CD14-positive monocyte (primary cell): Measurements from ENCODE around the gene WDR70. TPM values are rescaled to one million over a fixed set of nuclear protein-coding genes. Genes with fewer than 3 reads are reported as not detected.

ENCODE experiments used
- DNase-seq, 3 donors: peaks; one replicate each; pipeline ENCODE4 v3.0.0-alpha.2; 2011 to 2022
- H2AFZ ChIP-seq: 2 replicates; pipeline ENCODE4 v1.6.0; 2012; ENCODE audit warnings: mild to moderate bottlenecking, low read depth, low read length, inconsistent platforms; ENCODE audit not compliant: insufficient read depth, poor library complexity, severe bottlenecking
- H3K27ac ChIP-seq, 2 donors: 1 replicate in 1 of 2; 2 replicates in 1 of 2; pipeline ENCODE4 v1.5.1; 2012 to 2013; ENCODE audit warnings: low read length in 2 of 2, control low read depth in 1 of 2, inconsistent platforms in 1 of 2, low read depth in 1 of 2, mild to moderate bottlenecking in 1 of 2
- H3K27me3 ChIP-seq, 2 donors: one replicate each; pipeline versions ENCODE4 v1.6.0 to v1.6.1; 2011 to 2013; ENCODE audit warnings: low read length in 2 of 2; ENCODE audit not compliant: control insufficient read depth in 2 of 2, insufficient read depth in 2 of 2
- H3K36me3 ChIP-seq, 2 donors: replicated peaks in 1 of 2; 1 replicate in 1 of 2; 2 replicates in 1 of 2; pipeline versions ENCODE4 v1.5.1 to v1.6.1; 2012 to 2013; ENCODE audit warnings: low read length in 2 of 2, control low read depth in 1 of 2, inconsistent platforms in 1 of 2, mild to moderate bottlenecking in 1 of 2; ENCODE audit not compliant: insufficient read depth in 2 of 2, control insufficient read depth in 1 of 2
- H3K4me1 ChIP-seq, 2 donors: 1 replicate in 1 of 2; 2 replicates in 1 of 2; pipeline versions ENCODE4 v1.5.1 to v1.6.1; 2012 to 2013; ENCODE audit warnings: low read length in 2 of 2, control low read depth in 1 of 2, inconsistent platforms in 1 of 2, mild to moderate bottlenecking in 1 of 2, moderate library complexity in 1 of 2; ENCODE audit not compliant: insufficient read depth in 2 of 2, control insufficient read depth in 1 of 2
- H3K4me2 ChIP-seq: replicated peaks from 2 replicates; pipeline ENCODE3; 2012; ENCODE audit warnings: low read length, moderate library complexity, mild to moderate bottlenecking; ENCODE audit not compliant: poor library complexity, severe bottlenecking; ENCODE audit errors: extremely low read depth
- H3K4me3 ChIP-seq, 3 experiments: fragments of 200-600 bp in 1 of 3; sonication (generic) in 1 of 3; replicated peaks in 1 of 3; 1 replicate in 2 of 3; 2 replicates in 1 of 3; pipeline ENCODE4 v1.5.1; 2011 to 2013; ENCODE audit warnings: low read length in 3 of 3, mild to moderate bottlenecking in 3 of 3, control low read depth in 2 of 3, low read depth in 2 of 3, inconsistent platforms in 1 of 3, moderate library complexity in 1 of 3
- H3K79me2 ChIP-seq: 2 replicates; pipeline ENCODE4 v1.6.0; 2012; ENCODE audit warnings: mild to moderate bottlenecking, control low read depth, inconsistent platforms, low read length, moderate library complexity; ENCODE audit not compliant: insufficient read depth
- H3K9ac ChIP-seq: 2 replicates; pipeline ENCODE4 v1.6.0; 2017; ENCODE audit warnings: low read length, mild to moderate bottlenecking; ENCODE audit not compliant: insufficient read depth, poor library complexity, severe bottlenecking
- H3K9me3 ChIP-seq, 2 donors: replicated peaks in 1 of 2; 1 replicate in 1 of 2; 2 replicates in 1 of 2; pipeline versions ENCODE4 v1.5.1 to v1.6.1; 2012 to 2013; ENCODE audit warnings: low read length in 2 of 2, control low read depth in 1 of 2; ENCODE audit not compliant: control insufficient read depth in 1 of 2, insufficient read depth in 1 of 2
- H4K20me1 ChIP-seq: 2 replicates; pipeline ENCODE4 v1.6.0; 2012; ENCODE audit warnings: mild to moderate bottlenecking, low read length, control low read depth, moderate library complexity; ENCODE audit not compliant: insufficient read depth
- H3K27ac Mint-ChIP-seq, 7 donors: one replicate each; pipeline ENCODE4 v1.8.0; 2020; ENCODE audit warnings: mild to moderate bottlenecking in 7 of 7, mixed read lengths in 7 of 7, moderate library complexity in 6 of 7, inconsistent platforms in 2 of 7
- H3K27me3 Mint-ChIP-seq, 3 donors: one replicate each; pipeline ENCODE4 v1.8.0; 2021 to 2022; ENCODE audit warnings: low read depth in 3 of 3, mild to moderate bottlenecking in 3 of 3, mixed read lengths in 3 of 3, moderate library complexity in 3 of 3, inconsistent platforms in 1 of 3
- H3K36me3 Mint-ChIP-seq, 2 donors: one replicate each; pipeline ENCODE4 v1.8.0; 2020; ENCODE audit warnings: mixed read lengths in 2 of 2, inconsistent platforms in 1 of 2, mild to moderate bottlenecking in 1 of 2
- H3K4me1 Mint-ChIP-seq: one replicate; pipeline ENCODE4 v1.8.0; 2020; ENCODE audit warnings: mild to moderate bottlenecking, mixed read lengths
- H3K4me3 Mint-ChIP-seq, 2 donors: one replicate each; pipeline ENCODE4 v1.8.0; 2020; ENCODE audit warnings: mild to moderate bottlenecking in 2 of 2, mixed read lengths in 2 of 2, moderate library complexity in 1 of 2
- H3K9me3 Mint-ChIP-seq, 7 donors: one replicate each; pipeline ENCODE4 v1.8.0; 2020 to 2022; ENCODE audit warnings: mixed read lengths in 7 of 7, mild to moderate bottlenecking in 6 of 7, moderate library complexity in 6 of 7, inconsistent platforms in 2 of 7
- CTCF ChIP-seq: fragments of 200-600 bp; IDR thresholded peaks from one replicate; pipeline ENCODE4 v1.8.0; 2022; ENCODE audit warnings: antibody characterized with exemption, mild to moderate bottlenecking
- WGBS: methylation state at CpG from one replicate; pipeline ENCODE4 v1.1.5; 2013; ENCODE audit warnings: missing lambda C conversion rate; ENCODE audit not compliant: insufficient coverage; 5-methylcytosine and 5-hydroxymethylcytosine counted together
- intact Hi-C, 2 donors: fragments of 100-400 bp; cut with micrococcal nuclease; formaldehyde crosslinking; loops; one replicate each; pipeline versions ENCODE4 v1.15.0 to v1.15.1; 2023
- polyA plus RNA-seq, 3 donors: library from polyadenylated mRNA; depleted of rRNA in 1 of 3; unstranded in 2 of 3; stranded (reverse) in 1 of 3; fragments of 300-500 nt in 2 of 3; fragments of >200 nt in 1 of 3; fragmentation: Illumina TruSeq in 2 of 3; gene quantifications; 1 replicate in 2 of 3; 2 replicates in 1 of 3; pipeline ENCODE4 v1.2.3, GENCODE V29; 2012 to 2021

Gene WDR70
- polyA plus RNA-seq, 3 donors = 13.1 to 21.0 (median 19.1) TPM

GRCh38 chr5:37730896-37731455 lies 351.9 kb downstream of the WDR70 start:
- Mint-ChIP-seq H3K27ac (peak overlapping the region in 1 of 7 donors; percentile 46), H3K36me3 (peaks cover 46 to 56% of the 10 kb centered on the region in 2 donors), H3K4me3 (no peak overlapping the region), H3K4me1 (no peaks in the 10 kb centered on the region), H3K9me3 (no peaks in the 10 kb centered on the region), H3K27me3 (no peaks in the 10 kb centered on the region)
- Histone ChIP-seq H4K20me1 (no peaks in the 10 kb centered on the region), H3K4me2 (no peak overlapping the region), H3K4me1 (no peaks in the 10 kb centered on the region), H3K27me3 (no peaks in the 10 kb centered on the region), H3K4me3 (no peak overlapping the region), H2AFZ (no peak overlapping the region), H3K9ac (no peak overlapping the region), H3K9me3 (no peaks in the 10 kb centered on the region), H3K27ac (no peak overlapping the region), H3K36me3 (peaks cover 27 to 54% of the 10 kb centered on the region in 2 donors), H3K79me2 (no peaks in the 10 kb centered on the region)
- WGBS = 100% methylated on average over 1 of the region's 3 CpGs
- no peak for TF ChIP-seq CTCF
- intact Hi-C loops = no loop called here
- no peak for DNase-seq

DNA sequence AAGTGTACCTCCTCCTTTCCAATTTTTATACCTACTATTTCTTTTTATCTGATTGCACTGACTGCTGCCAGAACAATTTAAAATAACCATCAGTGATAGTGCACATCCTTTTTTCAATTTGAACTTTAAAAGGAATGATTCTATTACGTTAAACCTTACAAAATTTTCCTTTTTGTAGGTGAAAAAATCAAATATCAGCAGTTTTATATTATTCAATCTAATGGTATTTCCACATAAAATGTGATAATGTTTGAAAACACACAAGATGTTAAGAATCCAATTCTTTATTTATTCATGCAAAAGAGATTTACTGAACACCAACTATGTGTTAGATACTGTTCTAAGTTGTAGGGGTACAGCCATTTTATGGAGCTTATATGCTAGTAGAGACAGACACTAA lies 355.0 kb downstream of the WDR70 start:
- Histone ChIP-seq H3K4me3 (no peak overlapping the region), H3K79me2 (no peaks in the 10 kb centered on the region), H3K9ac (no peak overlapping the region), H3K4me2 (no peak overlapping the region), H3K27me3 (no peaks in the 10 kb centered on the region), H3K4me1 (peaks cover 6 to 10% of the 10 kb centered on the region in 2 donors), H3K9me3 (no peaks in the 10 kb centered on the region), H3K36me3 (peaks cover 6 to 28% of the 10 kb centered on the region in 2 donors), H2AFZ (no peak overlapping the region), H4K20me1 (no peaks in the 10 kb centered on the region), H3K27ac (no peak overlapping the region)
- DNase-seq = no peak
- intact Hi-C loops = no loop called here
- H3K27me3 Mint-ChIP-seq = peaks cover 0 to 1% (median 0%) of the 10 kb centered on the region in 3 donors
- no peaks in the 10 kb centered on the region for H3K9me3 Mint-ChIP-seq
- peaks cover 26 to 38% of the 10 kb centered on the region in 2 donors for H3K36me3 Mint-ChIP-seq
- H3K4me3 Mint-ChIP-seq = no peak overlapping the region
- H3K27ac Mint-ChIP-seq = no peak overlapping the region
- H3K4me1 Mint-ChIP-seq = peaks cover 13% of the 10 kb centered on the region
- TF ChIP-seq CTCF = no peak
- no CpG with 5 or more reads among the region's 1 CpG for WGBS
